Activated naive CD8-positive, alpha-beta T cell treated with anti-CD3 and anti-CD28 coated beads, Interleukin-2, amount 10 ng/mL, durations not matched to agents 7 days and 5 days (primary cell): ENCODE results near the gene WDR64. TPM values are rescaled to one million over a fixed set of nuclear protein-coding genes. Genes with fewer than 3 reads are reported as not detected.
"Not testable (repeated sequence)": the region's sequence is repeated elsewhere in the genome, so short reads cannot be mapped to it uniquely, and the experiment has no call there.

Source experiments
- ATAC-seq: fragments of 150-1000 bp; cut with Tn5 transposase; one replicate; pipeline ENCODE4 v1.10.0; 2021; ENCODE audit warnings: low read depth, moderate library complexity
- POLR2A ChIA-PET: fragments of 350-600 bp; sonication (Branson Sonifier 250); formaldehyde crosslinking; loops from one replicate; lab custom pipeline; 2021; ENCODE audit warnings: antibody characterized with exemption; lab: Charles Lee
- DNase-seq: peaks from one replicate; pipeline ENCODE4 v3.0.0; 2021
- H3K27ac Mint-ChIP-seq: one replicate; pipeline ENCODE4 v1.8.0; 2022; ENCODE audit warnings: mild to moderate bottlenecking, mixed read lengths
- H3K27me3 Mint-ChIP-seq: one replicate; pipeline ENCODE4 v1.8.0; 2022; ENCODE audit warnings: mild to moderate bottlenecking, moderate library complexity, mixed read lengths
- H3K36me3 Mint-ChIP-seq: one replicate; pipeline ENCODE4 v1.8.0; 2021; ENCODE audit warnings: mild to moderate bottlenecking, mixed read lengths
- H3K4me1 Mint-ChIP-seq: one replicate; pipeline ENCODE4 v1.8.0; 2021; ENCODE audit warnings: mixed read lengths
- H3K4me3 Mint-ChIP-seq: one replicate; pipeline ENCODE4 v1.8.0; 2022; ENCODE audit warnings: mild to moderate bottlenecking, moderate library complexity, mixed read lengths
- H3K9me3 Mint-ChIP-seq: one replicate; pipeline ENCODE4 v1.8.0; 2021; ENCODE audit warnings: mixed read lengths
- total RNA-seq, 2 experiments: library from RNA; stranded (reverse); gene quantifications; one replicate each; pipeline ENCODE4 v1.2.3, GENCODE V29; 2021

WDR64 gene
- total RNA-seq, 2 experiments from 2014 or later, result 0.58 to 0.99 TPM

- Mint-ChIP-seq H3K4me1 (no peaks in the 10 kb centered on the region), H3K4me3 (no peak overlapping the region), H3K27ac (no peak overlapping the region), H3K27me3 (peaks cover 3% of the 10 kb centered on the region), H3K9me3 (no peaks in the 10 kb centered on the region), H3K36me3 (no peaks in the 10 kb centered on the region)
- POLR2A ChIA-PET, result no interaction called here
- ATAC-seq, result no peak
- DNase-seq, result no peak
These were observed 171.8 kb downstream of the WDR64 start for GRCh38 chr1:241823925-241824324.

- ATAC-seq, result no peak
- Mint-ChIP-seq H3K27me3 (peaks cover 4% of the 10 kb centered on the region), H3K27ac (no peak overlapping the region), H3K4me3 (no peak overlapping the region), H3K36me3 (no peaks in the 10 kb centered on the region), H3K4me1 (no peaks in the 10 kb centered on the region), H3K9me3 (no peaks in the 10 kb centered on the region)
- DNase-seq, result no peak
- POLR2A ChIA-PET, result no interaction called here
These were observed 173.5 kb downstream of the WDR64 start for GRCh38 chr1:241825581-241825980.

GRCh38 chr1:241826613-241827012 is 174.5 kb downstream of the WDR64 start:
- H3K36me3 Mint-ChIP-seq, POLR2A ChIA-PET: not testable (repeated sequence)

GRCh38 chr1:241827264-241827663 is 175.2 kb downstream of the WDR64 start:
- no peaks in the 10 kb centered on the region for H3K36me3 Mint-ChIP-seq
- no peaks in the 10 kb centered on the region for H3K9me3 Mint-ChIP-seq
- H3K27ac Mint-ChIP-seq, result no peak overlapping the region
- H3K4me1 Mint-ChIP-seq, result no peaks in the 10 kb centered on the region
- peaks cover 4% of the 10 kb centered on the region for H3K27me3 Mint-ChIP-seq
- no peak overlapping the region for H3K4me3 Mint-ChIP-seq
- ATAC-seq (no peak), DNase-seq (no peak)
- POLR2A ChIA-PET, result no interaction called here

More at GRCh38 chr1:241826613-241827012, 174.5 kb downstream of the WDR64 start:
- H3K27ac Mint-ChIP-seq, H3K27me3 Mint-ChIP-seq, DNase-seq, H3K4me1 Mint-ChIP-seq, H3K4me3 Mint-ChIP-seq, ATAC-seq, H3K9me3 Mint-ChIP-seq: not testable (repeated sequence)

GRCh38 chr1:241828463-241829021 is 176.5 kb downstream of the WDR64 start:
- Mint-ChIP-seq H3K4me1 (no peaks in the 10 kb centered on the region), H3K4me3 (no peak overlapping the region), H3K27me3 (peaks cover 6% of the 10 kb centered on the region), H3K9me3 (no peaks in the 10 kb centered on the region), H3K27ac (no peak overlapping the region), H3K36me3 (no peaks in the 10 kb centered on the region)
- ATAC-seq (no peak), DNase-seq (no peak)
- POLR2A ChIA-PET, result no interaction called here

- Mint-ChIP-seq H3K9me3 (no peaks in the 10 kb centered on the region), H3K36me3 (no peaks in the 10 kb centered on the region), H3K4me1 (no peaks in the 10 kb centered on the region), H3K4me3 (no peak overlapping the region), H3K27ac (no peak overlapping the region), H3K27me3 (peaks cover 10% of the 10 kb centered on the region)
- ATAC-seq (no peak), DNase-seq (no peak)
- POLR2A ChIA-PET, result no interaction called here
These were observed 177.4 kb downstream of the WDR64 start for GRCh38 chr1:241829468-241829867.

- H3K4me3 Mint-ChIP-seq, result no peak overlapping the region
- POLR2A ChIA-PET, result interaction anchor here (0.6 kb wide), 1 partner anchor 11 kb away, joined by 3 read pairs; no protein-coding TSS in a partner anchor
- no peak overlapping the region for H3K27ac Mint-ChIP-seq
- peaks cover 5% of the 10 kb centered on the region for H3K4me1 Mint-ChIP-seq
- peaks cover 14% of the 10 kb centered on the region for H3K27me3 Mint-ChIP-seq
- no peak for DNase-seq
- no peak for ATAC-seq
- no peaks in the 10 kb centered on the region for H3K9me3 Mint-ChIP-seq
- no peaks in the 10 kb centered on the region for H3K36me3 Mint-ChIP-seq
These were observed 182.8 kb downstream of the WDR64 start for GRCh38 chr1:241834733-241835377.

- no peak for ATAC-seq
- no peak overlapping the region for H3K27ac Mint-ChIP-seq
- no peaks in the 10 kb centered on the region for H3K36me3 Mint-ChIP-seq
- H3K4me1 Mint-ChIP-seq, result peaks cover 5% of the 10 kb centered on the region
- H3K27me3 Mint-ChIP-seq, result peaks cover 16% of the 10 kb centered on the region
- no peak for DNase-seq
- no peaks in the 10 kb centered on the region for H3K9me3 Mint-ChIP-seq
- H3K4me3 Mint-ChIP-seq, result no peak overlapping the region
- POLR2A ChIA-PET, result no interaction called here
These were observed 184.9 kb downstream of the WDR64 start for GRCh38 chr1:241836941-241837340.

GRCh38 chr1:241837416-241837815 is 185.3 kb downstream of the WDR64 start:
- H3K4me3 Mint-ChIP-seq, result no peak overlapping the region
- H3K36me3 Mint-ChIP-seq, result no peaks in the 10 kb centered on the region
- H3K4me1 Mint-ChIP-seq, result peaks cover 5% of the 10 kb centered on the region
- no peak overlapping the region for H3K27ac Mint-ChIP-seq
- DNase-seq (no peak), ATAC-seq (no peak)
- no peaks in the 10 kb centered on the region for H3K9me3 Mint-ChIP-seq
- POLR2A ChIA-PET, result no interaction called here
- peaks cover 18% of the 10 kb centered on the region for H3K27me3 Mint-ChIP-seq

GRCh38 chr1:241837901-241838300 is 185.8 kb downstream of the WDR64 start:
- ATAC-seq, result no peak
- no peak overlapping the region for H3K27ac Mint-ChIP-seq
- POLR2A ChIA-PET, result no interaction called here
- no peaks in the 10 kb centered on the region for H3K9me3 Mint-ChIP-seq
- DNase-seq, result no peak
- peaks cover 18% of the 10 kb centered on the region for H3K27me3 Mint-ChIP-seq
- peaks cover 5% of the 10 kb centered on the region for H3K4me1 Mint-ChIP-seq
- H3K36me3 Mint-ChIP-seq, result no peaks in the 10 kb centered on the region
- H3K4me3 Mint-ChIP-seq, result no peak overlapping the region

GRCh38 chr1:241838897-241839296 is 186.8 kb downstream of the WDR64 start:
- ATAC-seq, result no peak
- H3K4me1 Mint-ChIP-seq, result peaks cover 5% of the 10 kb centered on the region
- peaks cover 16% of the 10 kb centered on the region for H3K27me3 Mint-ChIP-seq
- no peaks in the 10 kb centered on the region for H3K9me3 Mint-ChIP-seq
- no peaks in the 10 kb centered on the region for H3K36me3 Mint-ChIP-seq
- POLR2A ChIA-PET, result no interaction called here
- no peak overlapping the region for H3K27ac Mint-ChIP-seq
- H3K4me3 Mint-ChIP-seq, result no peak overlapping the region
- no peak for DNase-seq

GRCh38 chr1:241839369-241839979 is 187.4 kb downstream of the WDR64 start:
- ATAC-seq (no peak), DNase-seq (no peak)
- Mint-ChIP-seq H3K9me3 (no peaks in the 10 kb centered on the region), H3K36me3 (no peaks in the 10 kb centered on the region), H3K27me3 (peaks cover 12% of the 10 kb centered on the region), H3K27ac (no peak overlapping the region), H3K4me1 (peaks cover 5% of the 10 kb centered on the region), H3K4me3 (no peak overlapping the region)
- POLR2A ChIA-PET, result no interaction called here

- DNase-seq (no peak), ATAC-seq (no peak)
- Mint-ChIP-seq H3K27me3 (peaks cover 9% of the 10 kb centered on the region), H3K4me3 (no peak overlapping the region), H3K36me3 (no peaks in the 10 kb centered on the region), H3K27ac (no peak overlapping the region), H3K4me1 (peaks cover 8% of the 10 kb centered on the region), H3K9me3 (no peaks in the 10 kb centered on the region)
- POLR2A ChIA-PET, result no interaction called here
These were observed 188.1 kb downstream of the WDR64 start for GRCh38 chr1:241840164-241840563.

- Mint-ChIP-seq H3K27ac (no peak overlapping the region), H3K36me3 (no peaks in the 10 kb centered on the region), H3K4me1 (peaks cover 8% of the 10 kb centered on the region), H3K27me3 (peaks cover 9% of the 10 kb centered on the region), H3K9me3 (no peaks in the 10 kb centered on the region), H3K4me3 (no peak overlapping the region)
- DNase-seq, result no peak
- ATAC-seq, result no peak
- POLR2A ChIA-PET, result interaction anchor here (1.3 kb wide), 1 partner anchor 201 kb away, joined by 3 read pairs; the partner anchor contains the start of genes CHML and OPN3
These were observed 189.6 kb downstream of the WDR64 start for GRCh38 chr1:241841691-241842090.
